HG03571 (cell line): ENCODE measurements around the gene MYO7A.

ENCODE experiments used
- ATAC-seq: cut with Tn5 transposase; IDR thresholded peaks from one replicate; pipeline ENCODE4 v1.9.1; 2021; ENCODE audit not compliant: unreplicated experiment

Gene MYO7A

DNA sequence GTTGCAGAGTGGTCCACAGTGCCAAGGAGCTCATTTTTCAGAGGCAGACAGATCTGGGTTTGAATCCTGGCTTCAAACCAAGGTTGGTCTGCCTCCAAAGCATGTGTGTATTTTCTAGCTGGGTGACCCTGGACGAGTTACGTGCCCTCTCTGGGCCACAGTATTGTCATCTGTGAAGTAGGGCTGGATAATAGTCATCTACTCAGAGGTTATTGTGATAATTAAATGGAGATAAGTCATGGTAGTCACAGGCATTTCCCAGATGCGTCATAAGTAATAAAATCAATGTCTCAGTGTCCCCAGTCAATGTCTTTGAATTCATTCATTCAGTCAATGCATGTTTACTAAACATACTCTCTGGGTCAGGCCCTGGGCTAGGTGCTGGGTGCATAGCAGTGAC is 16.8 kb upstream of the MYO7A start:
- ATAC-seq: no peak

DNA sequence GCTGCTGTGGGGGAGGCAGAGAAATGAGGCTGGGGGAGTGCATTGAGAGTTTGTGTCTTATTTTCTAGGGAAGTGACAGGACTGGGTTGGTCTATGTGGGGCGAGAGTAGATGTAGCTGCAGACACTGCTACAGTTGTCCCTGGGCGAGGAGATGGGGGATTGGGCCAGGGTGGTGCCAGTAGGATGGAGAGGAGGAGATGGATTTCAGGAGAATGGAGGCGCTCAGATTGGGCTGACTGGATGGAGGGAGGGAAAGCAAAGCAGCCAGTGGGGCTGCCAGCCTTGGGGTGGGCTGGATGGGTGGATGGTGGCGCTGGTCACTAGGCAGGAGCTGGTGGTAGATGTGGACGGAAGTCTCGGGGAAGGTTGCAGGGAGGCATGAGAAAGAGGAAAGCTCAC is 16.1 kb upstream of the MYO7A start:
- no peak for ATAC-seq

DNA sequence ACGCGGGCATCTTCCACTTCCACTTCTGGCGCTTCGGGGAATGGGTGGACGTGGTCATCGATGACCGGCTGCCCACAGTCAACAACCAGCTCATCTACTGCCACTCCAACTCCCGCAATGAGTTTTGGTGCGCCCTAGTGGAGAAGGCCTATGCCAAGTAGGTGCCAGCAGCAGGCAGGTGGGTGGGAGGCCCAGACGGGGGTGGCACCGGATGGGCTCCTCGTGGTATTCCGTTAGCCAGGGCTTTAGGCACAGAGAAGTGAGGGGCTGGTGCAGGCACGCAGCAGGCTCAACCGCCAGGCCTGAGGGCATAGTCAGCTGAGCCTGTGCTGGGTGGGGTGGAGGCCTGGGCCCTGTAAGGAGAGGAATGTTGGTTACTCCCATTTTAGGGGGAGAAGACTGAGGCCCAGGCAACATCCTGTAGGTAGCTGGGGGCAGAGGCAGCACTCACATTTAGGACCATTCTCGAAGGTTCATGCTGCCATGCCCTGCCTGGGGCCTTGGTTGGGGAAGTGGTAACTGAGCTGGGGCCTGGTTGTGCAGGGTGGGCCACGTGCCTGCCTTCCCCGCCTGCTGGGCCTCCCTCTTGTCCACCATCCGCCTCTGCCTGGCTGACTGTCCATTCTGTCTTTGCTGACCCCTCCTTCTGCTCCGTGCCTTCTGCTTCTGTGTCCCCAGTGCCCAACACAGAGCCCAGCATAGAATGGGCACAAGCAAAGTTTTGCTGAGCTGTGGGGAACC is 15.2 kb upstream of the MYO7A start:
- ATAC-seq: no peak

DNA sequence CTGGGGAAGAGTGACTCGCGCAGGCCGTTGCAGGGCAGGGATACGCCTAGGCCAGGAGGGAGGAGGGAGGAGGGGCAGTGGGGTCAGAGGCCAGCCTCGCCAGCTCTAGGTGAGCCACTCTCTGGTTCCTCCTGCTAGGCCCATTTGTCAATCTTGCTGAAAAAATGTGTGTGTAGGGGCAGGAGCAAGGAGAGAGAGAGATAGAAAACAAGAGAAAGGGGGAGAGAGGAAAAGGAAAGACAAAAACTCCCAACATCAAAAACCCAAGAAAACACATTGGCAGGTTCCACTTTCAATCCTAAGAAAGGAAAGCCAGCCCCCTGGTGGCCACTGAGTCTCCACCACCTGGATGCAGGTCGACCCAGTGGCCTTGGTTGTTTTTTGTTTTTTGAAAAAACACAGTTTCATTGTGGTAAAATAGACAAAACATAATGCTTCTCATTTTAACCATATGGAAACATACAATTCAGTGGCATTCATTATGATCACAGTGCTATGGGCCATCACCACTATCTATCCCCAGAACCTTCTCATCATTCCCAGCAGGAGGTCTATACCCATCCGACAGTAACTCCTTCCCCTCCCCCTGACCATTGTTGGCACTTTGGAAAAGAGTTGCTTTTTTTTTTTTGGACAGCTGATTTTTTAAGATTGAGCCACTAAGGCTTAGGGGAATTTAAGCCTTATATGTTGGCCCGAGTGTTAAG is 14.5 kb upstream of the MYO7A start:
- ATAC-seq: no peak

DNA sequence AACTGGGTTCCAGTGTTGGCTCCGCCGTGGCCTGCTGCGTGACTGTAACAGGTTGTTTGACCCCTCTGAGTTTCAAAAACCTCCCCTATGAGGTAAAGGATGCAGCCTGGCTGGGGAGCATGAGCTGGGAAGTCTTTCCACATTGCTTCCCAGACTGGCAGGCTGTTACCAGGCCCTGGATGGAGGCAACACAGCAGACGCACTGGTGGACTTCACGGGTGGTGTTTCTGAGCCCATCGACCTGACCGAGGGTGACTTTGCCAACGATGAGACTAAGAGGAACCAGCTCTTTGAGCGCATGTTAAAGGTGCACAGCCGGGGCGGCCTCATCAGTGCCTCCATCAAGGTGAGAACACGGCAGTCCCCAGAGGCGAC is 14.0 kb upstream of the MYO7A start:
- ATAC-seq: no peak

DNA sequence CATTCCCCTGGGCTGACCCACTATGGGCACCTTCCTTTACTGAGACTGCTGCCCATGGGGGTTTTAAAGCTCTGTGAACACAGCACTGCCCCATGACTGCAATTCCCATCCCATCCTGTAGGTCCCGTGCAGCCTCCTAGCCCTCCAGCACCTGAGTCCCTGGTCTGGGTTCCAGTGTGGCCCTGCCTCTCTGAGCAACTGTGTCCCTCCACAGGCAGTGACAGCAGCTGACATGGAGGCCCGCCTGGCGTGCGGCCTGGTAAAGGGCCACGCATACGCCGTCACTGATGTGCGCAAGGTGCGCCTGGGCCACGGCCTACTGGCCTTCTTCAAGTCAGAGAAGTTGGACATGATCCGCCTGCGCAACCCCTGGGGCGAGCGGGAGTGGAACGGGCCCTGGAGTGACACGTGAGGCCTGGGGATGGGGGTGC is 12.8 kb upstream of the MYO7A start:
- ATAC-seq: no peak

DNA sequence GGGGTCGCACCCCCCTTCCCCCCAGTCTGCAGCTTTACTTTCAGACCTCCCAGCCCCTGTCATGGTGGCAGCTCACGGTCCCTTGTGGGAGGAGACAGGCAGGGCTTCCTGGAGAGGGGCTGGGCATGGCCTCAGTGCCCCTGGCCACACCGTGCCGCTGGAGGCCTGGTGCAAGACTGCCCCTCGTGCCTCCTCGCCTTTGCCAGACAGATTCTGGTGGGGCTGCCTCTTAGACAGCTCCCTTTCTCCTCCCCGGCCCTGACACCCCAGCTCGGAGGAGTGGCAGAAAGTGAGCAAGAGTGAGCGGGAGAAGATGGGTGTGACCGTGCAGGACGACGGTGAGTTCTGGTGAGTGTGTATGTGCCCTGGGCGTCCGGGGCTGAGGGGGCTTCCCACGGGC is 12.1 kb upstream of the MYO7A start:
- ATAC-seq: no peak

DNA sequence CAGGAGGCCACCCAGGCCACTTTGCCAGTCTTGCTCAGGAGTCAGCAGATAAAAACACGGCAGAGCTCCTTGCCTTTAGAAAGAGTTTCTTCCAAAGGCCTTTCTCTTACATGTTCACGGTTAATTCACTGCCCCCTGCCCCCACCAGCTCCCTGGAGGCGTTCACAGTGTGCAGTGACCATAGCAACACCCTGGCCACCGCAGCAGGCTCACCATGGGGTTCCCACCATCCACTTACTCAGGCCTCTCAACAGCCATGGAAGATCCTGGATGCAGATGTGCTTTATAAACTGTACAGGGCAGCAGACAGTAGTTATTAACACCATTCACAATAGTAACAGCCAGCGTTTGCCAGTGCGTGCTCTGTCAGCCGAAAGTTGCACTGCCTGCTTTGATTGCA is 10.6 kb upstream of the MYO7A start:
- ATAC-seq: no peak

DNA sequence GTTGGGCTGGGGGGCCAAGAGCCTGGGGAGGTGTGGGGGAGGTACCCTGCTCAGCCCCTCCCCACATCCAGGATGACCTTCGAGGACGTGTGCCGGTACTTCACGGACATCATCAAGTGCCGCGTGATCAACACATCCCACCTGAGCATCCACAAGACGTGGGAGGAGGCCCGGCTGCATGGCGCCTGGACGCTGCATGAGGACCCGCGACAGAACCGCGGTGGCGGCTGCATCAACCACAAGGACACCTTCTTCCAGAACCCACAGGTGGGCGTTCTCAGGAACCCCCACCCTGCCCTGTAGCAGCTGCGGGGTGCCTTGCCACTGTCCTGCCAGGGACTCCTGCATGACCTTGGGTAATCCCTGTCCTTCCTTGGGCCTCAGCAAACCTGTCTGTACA is 10.0 kb upstream of the MYO7A start:
- no peak for ATAC-seq

DNA sequence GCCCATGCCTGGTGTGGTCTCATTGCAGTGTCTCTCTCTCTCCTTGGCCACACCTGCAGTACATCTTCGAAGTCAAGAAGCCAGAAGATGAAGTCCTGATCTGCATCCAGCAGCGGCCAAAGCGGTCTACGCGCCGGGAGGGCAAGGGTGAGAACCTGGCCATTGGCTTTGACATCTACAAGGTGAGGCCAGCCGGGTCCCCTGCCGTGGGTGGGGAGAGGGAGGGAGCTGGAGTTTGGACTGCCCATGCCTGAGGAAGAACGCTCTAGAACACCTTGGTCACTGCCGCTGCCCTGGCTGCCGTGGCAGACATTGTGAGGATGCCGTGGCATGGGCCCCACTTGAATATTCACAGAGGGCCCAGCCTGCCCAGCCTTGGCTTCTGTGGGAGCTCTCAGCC is 9.1 kb upstream of the MYO7A start:
- no peak for ATAC-seq

DNA sequence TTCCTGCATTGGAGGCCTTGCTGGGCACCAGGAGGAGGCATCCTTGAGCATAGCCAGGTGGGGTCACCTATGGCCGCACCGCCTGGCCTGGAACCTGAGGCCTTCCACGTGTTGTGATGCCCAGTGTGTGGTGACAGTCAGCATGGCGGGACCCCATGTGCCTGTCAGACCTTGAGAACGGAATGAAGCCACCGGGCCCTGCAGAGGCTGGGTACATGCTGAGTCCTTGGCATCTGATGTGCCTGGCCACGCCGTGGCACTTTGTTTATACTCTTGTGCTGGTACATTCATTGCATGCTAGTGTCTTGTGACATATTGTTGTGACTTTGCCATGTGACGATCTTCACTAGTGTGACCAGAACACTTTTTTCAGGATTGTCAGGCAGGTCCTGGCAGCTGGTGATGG is 8.5 kb upstream of the MYO7A start:
- no peak for ATAC-seq

DNA sequence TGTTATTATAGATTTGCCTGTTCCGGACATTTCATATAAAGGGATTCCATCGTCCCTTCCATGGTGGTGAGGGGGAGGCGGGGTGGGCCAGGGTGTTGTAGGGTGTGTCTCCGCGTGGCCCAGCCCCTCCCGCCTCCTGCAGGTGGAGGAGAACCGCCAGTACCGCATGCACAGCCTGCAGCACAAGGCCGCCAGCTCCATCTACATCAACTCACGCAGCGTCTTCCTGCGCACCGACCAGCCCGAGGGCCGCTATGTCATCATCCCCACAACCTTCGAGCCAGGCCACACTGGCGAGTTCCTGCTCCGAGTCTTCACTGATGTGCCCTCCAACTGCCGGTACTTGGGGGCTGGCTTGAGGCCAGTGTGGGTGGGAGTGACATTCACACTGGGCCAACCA is 7.5 kb upstream of the MYO7A start:
- no peak for ATAC-seq

DNA sequence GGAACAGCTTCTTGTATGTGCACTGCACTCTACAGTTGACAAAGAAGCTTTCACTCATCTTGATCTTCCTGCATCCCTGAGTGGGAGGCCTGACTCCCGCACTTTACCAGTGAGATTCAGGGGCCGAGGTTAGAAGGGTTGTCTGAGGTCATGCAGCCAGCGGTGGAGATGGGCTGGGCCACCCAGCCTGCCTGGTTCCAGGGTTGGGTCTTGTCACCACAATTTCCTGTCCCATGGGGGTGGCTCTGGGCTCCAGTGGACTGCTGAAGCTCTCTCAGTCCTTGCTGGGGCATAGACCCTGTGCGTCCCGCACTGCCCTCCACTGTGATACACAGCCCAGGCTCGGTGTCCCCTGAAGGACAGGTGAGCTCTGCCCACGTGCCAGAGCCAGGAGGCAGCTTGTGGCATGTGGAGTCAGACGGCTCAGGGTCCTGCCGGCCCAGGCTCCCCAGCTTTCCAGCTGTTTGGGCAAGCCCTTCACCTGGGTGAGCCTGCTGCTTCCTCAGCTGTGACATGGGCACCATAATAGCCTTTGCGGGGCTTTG is 6.9 kb upstream of the MYO7A start:
- no peak for ATAC-seq

DNA sequence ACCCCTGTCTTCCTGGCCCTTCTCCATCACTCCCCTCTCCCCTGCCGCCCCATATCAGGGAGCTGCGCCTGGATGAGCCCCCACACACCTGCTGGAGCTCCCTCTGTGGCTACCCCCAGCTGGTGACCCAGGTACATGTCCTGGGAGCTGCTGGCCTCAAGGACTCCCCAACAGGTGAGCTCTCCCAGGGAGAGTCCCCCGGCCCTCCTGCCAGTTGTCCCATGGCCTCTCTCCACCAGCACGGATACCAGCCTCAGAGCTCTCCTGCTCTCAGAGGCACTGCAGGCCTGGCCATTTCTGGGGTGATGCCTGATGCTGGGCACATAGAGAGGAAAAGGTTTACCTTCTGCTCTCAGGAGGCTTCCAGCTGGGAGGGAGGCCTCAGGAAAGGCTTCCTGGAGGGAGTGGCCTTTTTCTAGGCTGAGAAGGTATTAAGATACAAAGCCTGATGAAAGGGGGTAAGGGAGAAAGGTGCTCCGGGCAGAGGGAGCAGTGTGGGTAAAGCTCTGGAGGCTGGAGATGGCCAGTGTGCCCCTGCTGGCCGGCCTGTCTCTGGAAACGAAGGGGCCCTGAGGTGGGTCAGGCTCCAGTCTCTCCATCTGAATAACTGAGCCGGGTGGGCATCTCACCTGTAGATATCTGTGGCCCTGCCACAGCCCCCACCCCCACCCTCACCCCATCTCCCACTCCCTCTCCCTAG is 6.0 kb upstream of the MYO7A start:
- no peak for ATAC-seq

DNA sequence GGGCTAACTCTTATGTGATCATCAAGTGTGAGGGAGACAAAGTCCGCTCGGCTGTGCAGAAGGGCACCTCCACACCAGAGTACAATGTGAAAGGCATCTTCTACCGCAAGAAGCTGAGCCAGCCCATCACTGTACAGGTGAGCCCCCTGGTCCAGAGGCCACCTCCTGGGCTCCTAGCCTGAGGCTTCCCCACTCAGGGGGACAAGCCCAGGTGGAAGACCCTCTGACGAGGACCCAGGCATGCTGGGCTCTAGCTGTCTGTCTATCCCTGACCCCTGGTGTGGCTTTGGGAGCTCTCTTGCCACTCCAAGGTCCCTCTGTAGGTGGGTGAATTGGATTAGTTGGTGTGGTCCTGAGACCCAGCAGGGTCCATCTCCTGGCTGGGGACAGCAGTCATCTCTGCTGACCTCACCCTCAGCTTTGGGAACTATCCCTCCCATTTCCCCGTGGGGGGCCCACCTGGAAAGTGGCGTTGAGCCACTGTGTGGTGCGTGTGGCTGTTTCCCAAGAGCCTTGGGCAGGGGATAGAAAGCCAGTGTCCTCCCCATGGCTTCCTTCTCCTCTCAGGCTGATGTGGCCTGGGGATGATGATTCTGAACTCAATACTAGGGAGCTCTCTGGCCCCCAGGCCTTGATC is 5.4 kb upstream of the MYO7A start:
- ATAC-seq: no peak

DNA sequence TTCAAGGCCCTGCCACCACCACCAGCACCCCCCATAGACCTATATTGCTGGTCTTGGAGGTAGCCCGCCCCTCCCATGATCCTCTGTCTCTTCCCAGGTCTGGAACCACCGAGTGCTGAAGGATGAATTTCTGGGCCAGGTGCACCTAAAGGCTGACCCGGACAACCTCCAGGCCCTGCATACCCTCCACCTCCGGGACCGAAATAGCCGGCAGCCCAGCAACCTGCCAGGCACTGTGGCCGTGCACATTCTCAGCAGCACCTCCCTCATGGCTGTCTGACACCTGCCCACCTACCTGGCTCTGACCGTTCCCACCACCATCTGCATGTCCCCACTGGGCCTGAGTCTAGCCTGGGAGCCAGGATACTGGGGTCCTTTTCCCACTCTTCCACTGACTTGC is 4.5 kb upstream of the MYO7A start:
- no peak for ATAC-seq

DNA sequence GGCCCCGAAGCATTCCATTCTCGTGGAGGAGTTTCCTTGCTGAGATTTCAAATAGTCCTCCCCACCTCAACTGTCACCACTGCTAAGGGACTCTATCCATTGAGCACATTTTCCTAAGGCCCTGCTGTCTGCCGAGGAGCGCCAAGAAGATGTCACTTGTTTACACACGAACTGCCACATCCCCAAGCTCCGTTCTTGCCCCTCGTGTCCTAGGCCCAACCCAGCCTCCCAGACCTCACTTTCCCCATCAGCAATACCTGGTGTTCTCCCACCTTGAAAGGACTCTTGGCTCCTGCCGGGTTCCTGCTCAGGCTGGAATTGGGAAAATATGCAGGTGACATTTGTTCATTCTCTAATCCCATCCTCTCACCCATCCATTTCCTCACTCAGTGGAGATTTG is 4.0 kb upstream of the MYO7A start:
- no peak for ATAC-seq

DNA sequence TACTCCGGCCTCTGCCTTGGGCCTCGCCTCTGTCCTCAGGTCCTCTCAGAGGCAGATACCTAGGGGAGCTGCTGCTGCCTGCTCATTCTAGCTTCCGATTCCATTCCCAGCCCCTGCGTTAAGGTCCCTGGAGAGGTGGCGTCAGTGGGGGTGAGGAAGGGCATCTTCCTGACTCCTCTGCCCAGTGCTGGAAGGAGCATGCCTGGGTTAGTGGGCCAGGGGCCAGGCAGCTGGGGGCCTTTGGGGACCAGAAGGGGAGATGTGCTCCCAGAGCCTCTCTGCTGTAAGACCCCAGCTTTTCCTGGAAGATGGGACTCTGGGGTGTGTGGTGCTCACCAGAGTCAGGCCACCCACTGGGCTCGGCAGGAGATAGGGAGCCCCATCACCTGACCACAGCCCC is 3.6 kb upstream of the MYO7A start:
- no peak for ATAC-seq

DNA sequence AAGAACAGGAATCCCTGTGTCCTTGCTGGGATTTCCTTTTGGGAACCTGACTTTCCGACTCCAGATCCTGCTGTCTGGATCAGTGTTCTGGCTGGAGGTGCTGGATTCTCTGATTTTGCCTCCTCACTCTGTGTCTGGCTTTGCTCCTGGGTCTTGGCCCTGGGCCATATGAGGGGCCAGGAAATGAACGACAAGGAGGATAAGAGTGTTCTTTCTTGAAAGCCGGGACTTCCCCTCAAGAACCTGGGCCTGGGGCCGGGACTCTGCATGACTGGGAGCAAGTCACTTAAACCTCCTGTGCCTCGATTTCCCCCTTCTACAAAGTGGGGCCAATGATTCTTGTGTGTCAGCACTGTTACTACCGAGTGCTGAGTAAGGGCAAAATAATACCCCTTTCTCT is 2.9 kb upstream of the MYO7A start:
- ATAC-seq: no peak

DNA sequence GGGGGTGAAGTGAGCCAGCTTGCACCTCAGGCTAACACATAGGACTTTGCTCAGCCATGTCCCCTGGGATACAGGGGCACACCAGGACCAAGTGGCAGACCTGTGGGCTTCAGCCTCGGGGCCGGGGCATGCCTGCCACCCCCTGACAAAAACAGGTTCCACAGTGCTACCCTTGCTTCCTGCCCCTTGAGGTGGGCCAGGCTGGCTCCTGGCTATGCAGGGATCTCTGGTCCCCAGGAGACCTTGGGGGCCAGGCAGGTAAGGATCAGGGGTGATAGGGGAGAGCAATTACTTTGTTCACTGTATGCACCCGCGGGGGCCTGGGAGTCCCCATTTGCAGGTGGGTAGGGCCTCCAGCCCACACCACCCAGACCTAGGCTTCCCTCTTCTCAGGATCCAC is 2.4 kb upstream of the MYO7A start:
- ATAC-seq: no peak

DNA sequence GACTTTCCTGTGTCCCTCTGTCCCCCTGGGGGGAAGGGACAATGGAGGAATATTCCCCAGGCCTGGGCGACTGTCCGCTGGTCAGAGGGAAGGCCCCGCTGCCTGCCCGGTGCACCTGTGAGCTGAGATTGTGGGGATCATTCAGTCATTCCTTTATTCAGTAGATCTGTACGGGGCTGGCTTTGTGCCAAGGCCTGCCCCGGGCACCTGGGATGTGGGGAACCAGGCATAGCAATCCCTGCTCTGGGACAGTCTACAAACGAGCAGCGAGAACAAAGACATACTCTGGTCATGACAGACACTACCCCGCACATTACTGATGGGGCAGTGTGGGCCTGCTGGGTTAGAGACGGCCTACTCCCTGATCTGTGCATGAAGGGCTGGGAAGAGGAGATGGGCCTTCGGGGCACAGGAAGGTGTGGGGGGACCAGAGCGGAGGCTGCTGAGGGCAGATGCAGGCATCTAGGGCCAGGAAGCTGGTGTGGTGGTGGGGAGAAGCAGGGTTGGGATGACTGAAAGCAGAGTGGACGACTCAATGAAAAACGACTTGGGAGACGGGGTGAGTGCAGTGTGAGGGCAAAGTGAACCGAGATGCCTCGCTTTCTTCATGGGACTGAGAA is 1.8 kb upstream of the MYO7A start:
- no peak for ATAC-seq
